ENCODE results near the gene DCP1A.
"Not testable (repeated sequence)": the region's sequence is repeated elsewhere in the genome, so short reads cannot be mapped to it uniquely, and the experiment has no call there.

The DCP1A gene

GRCh38 chr3:53347261-53348064, at the start of gene DCP1A:
Gene DCP1A (minus strand): TSS chr3:53347543. CDS start chr3:53347517, 26 bp downstream.
- DNase-seq (ENCODE audit: low read depth in 2 of 2): peak; percentile 91 to 93

GRCh38 chr3:53384465-53385423, 37.4 kb upstream of the DCP1A start:
- DNase-seq (ENCODE audit: low read depth in 2 of 2): no peak

- no peak for DNase-seq (ENCODE audit: low read depth in 2 of 2)
Measured at GRCh38 chr3:53382106-53382505, 34.8 kb upstream of the DCP1A start.

- no peak for DNase-seq (ENCODE audit: low read depth in 2 of 2)
Measured at GRCh38 chr3:53380306-53380705, 33.0 kb upstream of the DCP1A start.

- DNase-seq (ENCODE audit: low read depth in 2 of 2): no peak
Measured at GRCh38 chr3:53379898-53380297, 32.6 kb upstream of the DCP1A start.

GRCh38 chr3:53377794-53378193, 30.5 kb upstream of the DCP1A start:
- DNase-seq (ENCODE audit: low read depth in 2 of 2): no peak

- no peak for DNase-seq (ENCODE audit: low read depth in 2 of 2)
Measured at GRCh38 chr3:53376679-53377078, 29.3 kb upstream of the DCP1A start.

GRCh38 chr3:53375019-53375418, 27.7 kb upstream of the DCP1A start:
- peak; percentile 48 to 69 for DNase-seq (ENCODE audit: low read depth in 2 of 2)

- not testable (repeated sequence) for DNase-seq (ENCODE audit: low read depth in 2 of 2)
Measured at GRCh38 chr3:53370719-53371118, 23.4 kb upstream of the DCP1A start.

- DNase-seq (ENCODE audit: low read depth in 2 of 2): no peak
Measured at GRCh38 chr3:53361852-53362251, 14.5 kb upstream of the DCP1A start.

GRCh38 chr3:53357458-53357857, 10.1 kb upstream of the DCP1A start:
- DNase-seq (ENCODE audit: low read depth in 2 of 2): no peak

- DNase-seq (ENCODE audit: low read depth in 2 of 2): no peak
Measured at GRCh38 chr3:53354945-53355498, 7.7 kb upstream of the DCP1A start.

GRCh38 chr3:53353202-53353601, 5.9 kb upstream of the DCP1A start:
- DNase-seq (ENCODE audit: low read depth in 2 of 2): no peak

- DNase-seq (ENCODE audit: low read depth in 2 of 2): no peak
Measured at GRCh38 chr3:53350652-53351051, 3.3 kb upstream of the DCP1A start.

- DNase-seq (ENCODE audit: low read depth in 2 of 2): not testable (repeated sequence)
Measured at GRCh38 chr3:53348118-53348517, 775 bp upstream of the DCP1A start.

GRCh38 chr3:53346922-53347260, 452 bp downstream of the DCP1A start:
- DNase-seq (ENCODE audit: low read depth in 2 of 2): peak in 1 of 2 donors; percentile 9

GRCh38 chr3:53346514-53346913, 829 bp downstream of the DCP1A start:
- no peak for DNase-seq (ENCODE audit: low read depth in 2 of 2)

- DNase-seq (ENCODE audit: low read depth in 2 of 2): no peak
Measured at GRCh38 chr3:53342353-53342752, 5.0 kb downstream of the DCP1A start.

GRCh38 chr3:53337167-53337940, 10.0 kb downstream of the DCP1A start:
- DNase-seq (ENCODE audit: low read depth in 2 of 2): no peak

GRCh38 chr3:53334742-53335141, 12.6 kb downstream of the DCP1A start:
- no peak for DNase-seq (ENCODE audit: low read depth in 2 of 2)

- no peak for DNase-seq (ENCODE audit: low read depth in 2 of 2)
Measured at GRCh38 chr3:53331871-53332270, 15.5 kb downstream of the DCP1A start.

- no peak for DNase-seq (ENCODE audit: low read depth in 2 of 2)
Measured at GRCh38 chr3:53329897-53330296, 17.4 kb downstream of the DCP1A start.
